ENCODE measurements around the gene NT5C. TPM values are rescaled to one million over a fixed set of nuclear protein-coding genes. Genes with fewer than 3 reads are reported as not detected.
"Not testable (repeated sequence)": the region's sequence is repeated elsewhere in the genome, so short reads cannot be mapped to it uniquely, and the experiment has no call there.

Gene NT5C
- total RNA-seq, 2 experiments from 2014 or later: 107 to 259 TPM

DNA sequence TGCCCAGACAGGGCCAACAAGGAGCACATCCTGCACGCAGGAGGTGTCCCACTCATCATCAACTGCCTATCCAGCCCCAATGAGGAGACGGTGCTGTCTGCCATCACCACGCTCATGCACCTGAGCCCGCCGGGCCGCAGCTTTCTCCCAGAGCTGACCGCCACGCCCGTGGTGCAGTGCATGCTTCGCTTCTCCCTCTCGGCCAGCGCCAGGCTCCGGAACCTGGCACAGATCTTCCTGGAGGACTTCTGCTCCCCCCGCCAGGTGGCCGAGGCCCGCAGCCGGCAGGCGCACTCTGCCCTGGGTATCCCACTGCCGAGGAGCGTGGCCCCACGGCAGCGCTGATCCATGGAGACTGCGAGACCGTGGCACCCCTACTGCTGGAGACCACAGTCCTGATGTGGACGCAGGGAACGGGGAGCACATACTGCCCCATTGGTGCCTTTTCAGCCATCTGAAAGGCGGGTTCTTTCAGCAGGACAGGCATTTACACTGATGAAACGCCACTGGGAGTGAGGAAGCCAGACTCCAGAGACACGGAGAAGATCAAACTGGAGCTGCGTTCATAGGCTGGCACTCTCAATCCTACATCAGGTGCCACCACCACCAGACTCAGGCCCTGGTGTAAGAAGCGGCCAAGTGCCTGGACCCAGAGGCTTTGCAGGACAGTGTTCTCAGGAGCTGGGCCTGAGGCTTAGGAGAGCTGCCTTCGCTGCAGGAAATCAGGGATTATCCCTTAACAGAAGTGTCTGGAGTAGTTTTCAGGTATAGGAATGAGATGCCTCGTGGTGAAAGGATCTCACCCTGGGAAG is 2.6 kb downstream of the NT5C start:
- peaks cover 36% of the 10 kb centered on the region for H3K4me1 ChIP-seq (ENCODE audit: insufficient read depth, low read length, poor library complexity, severe bottlenecking)
- no peak for DNase-seq (ENCODE audit: low spot score)
- no peak overlapping the region for H3K27ac ChIP-seq (ENCODE audit: low read depth, low read length, poor library complexity, severe bottlenecking)
- H3K36me3 ChIP-seq (ENCODE audit: insufficient read depth, low read length): peaks cover 23% of the 10 kb centered on the region; the same call in 1 of the 2 replicates
- H3K9me2 ChIP-seq (ENCODE audit: insufficient read depth, low read length): no peaks in the 10 kb centered on the region
- peaks cover 17% of the 10 kb centered on the region for H3K79me2 ChIP-seq (ENCODE audit: insufficient read depth, low read depth, low read length)
- H3K4me3 ChIP-seq (ENCODE audit: low read depth, low read length, poor library complexity, severe bottlenecking): no peak overlapping the region
- no peak overlapping the region for H3K4me2 ChIP-seq (ENCODE audit: low read length)
- BruUV-seq (replicated peaks): no TSS peak
- CTCF ChIA-PET (ENCODE audit: unreplicated experiment): interaction anchor here (3.4 kb wide), 1 partner anchor 14 kb away, joined by 26 read pairs; no protein-coding TSS in a partner anchor
- no peak overlapping the region for H2AFZ ChIP-seq (ENCODE audit: low read length)
- intact Hi-C loops (cut with micrococcal nuclease; ENCODE audit: unreplicated experiment): no loop called here
- no peak for TF ChIP-seq EZH2phosphoT487 (IDR thresholded peaks at IDR 0.05; ENCODE audit: borderline replicate concordance, low read depth, low read length)
- TF ChIP-seq, protein P1, sequence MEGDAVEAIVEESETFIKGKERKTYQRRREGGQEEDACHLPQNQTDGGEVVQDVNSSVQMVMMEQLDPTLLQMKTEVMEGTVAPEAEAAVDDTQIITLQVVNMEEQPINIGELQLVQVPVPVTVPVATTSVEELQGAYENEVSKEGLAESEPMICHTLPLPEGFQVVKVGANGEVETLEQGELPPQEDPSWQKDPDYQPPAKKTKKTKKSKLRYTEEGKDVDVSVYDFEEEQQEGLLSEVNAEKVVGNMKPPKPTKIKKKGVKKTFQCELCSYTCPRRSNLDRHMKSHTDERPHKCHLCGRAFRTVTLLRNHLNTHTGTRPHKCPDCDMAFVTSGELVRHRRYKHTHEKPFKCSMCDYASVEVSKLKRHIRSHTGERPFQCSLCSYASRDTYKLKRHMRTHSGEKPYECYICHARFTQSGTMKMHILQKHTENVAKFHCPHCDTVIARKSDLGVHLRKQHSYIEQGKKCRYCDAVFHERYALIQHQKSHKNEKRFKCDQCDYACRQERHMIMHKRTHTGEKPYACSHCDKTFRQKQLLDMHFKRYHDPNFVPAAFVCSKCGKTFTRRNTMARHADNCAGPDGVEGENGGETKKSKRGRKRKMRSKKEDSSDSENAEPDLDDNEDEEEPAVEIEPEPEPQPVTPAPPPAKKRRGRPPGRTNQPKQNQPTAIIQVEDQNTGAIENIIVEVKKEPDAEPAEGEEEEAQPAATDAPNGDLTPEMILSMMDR (conservative IDR thresholded peaks at IDR 0.05; ENCODE audit: low read length): no peak
- POLR2A ChIA-PET: interaction anchor here (0.8 kb wide), 1 partner anchor 13 kb away, joined by 4 read pairs; no protein-coding TSS in a partner anchor
- H3K9me3 ChIP-seq (ENCODE audit: low read length): no peaks in the 10 kb centered on the region
- H4K20me1 ChIP-seq (ENCODE audit: insufficient read depth, low read length): peaks cover 10% of the 10 kb centered on the region

DNA sequence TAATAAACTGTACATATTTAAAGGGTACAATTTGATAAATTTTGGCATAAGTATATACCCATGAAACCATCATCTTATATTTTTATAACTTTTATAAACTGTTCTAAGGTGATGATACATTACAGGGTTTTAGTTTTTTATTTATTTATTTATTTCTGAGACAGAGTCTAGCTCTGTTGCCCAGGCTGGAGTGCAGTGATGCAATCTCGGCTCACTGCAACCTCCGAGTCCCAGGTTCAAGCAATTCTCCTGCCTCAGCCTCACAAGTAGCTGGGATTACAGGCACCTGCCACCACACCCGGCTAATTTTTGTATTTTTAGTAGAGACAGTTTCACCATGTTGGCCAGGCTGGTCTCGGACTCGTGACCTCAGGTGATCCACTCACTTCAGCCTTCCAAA is 3.6 kb downstream of the NT5C start:
- DNase-seq (ENCODE audit: low spot score); H3K27ac ChIP-seq (ENCODE audit: low read depth, low read length, poor library complexity, severe bottlenecking); BruUV-seq (replicated peaks); H2AFZ ChIP-seq (ENCODE audit: low read length); H3K4me2 ChIP-seq (ENCODE audit: low read length); H3K4me3 ChIP-seq (ENCODE audit: low read depth, low read length, poor library complexity, severe bottlenecking); H3K9me2 ChIP-seq (ENCODE audit: insufficient read depth, low read length); intact Hi-C loops (cut with micrococcal nuclease; ENCODE audit: unreplicated experiment); H3K9me3 ChIP-seq (ENCODE audit: low read length): not testable (repeated sequence)
- peaks cover 32% of the 10 kb centered on the region for H3K4me1 ChIP-seq (ENCODE audit: insufficient read depth, low read length, poor library complexity, severe bottlenecking)
- H3K36me3 ChIP-seq (ENCODE audit: insufficient read depth, low read length): peaks cover 23% of the 10 kb centered on the region; the same call in 1 of the 2 replicates
- peaks cover 10% of the 10 kb centered on the region for H4K20me1 ChIP-seq (ENCODE audit: insufficient read depth, low read length)
- ChIA-PET POLR2A (interaction anchor here (2.0 kb wide), 1 partner anchor 13 kb away, joined by 6 read pairs; no protein-coding TSS in a partner anchor), CTCF (ENCODE audit: unreplicated experiment) (interaction anchor here (1.3 kb wide), 1 partner anchor 14 kb away, joined by 3 read pairs; no protein-coding TSS in a partner anchor)
- H3K79me2 ChIP-seq (ENCODE audit: insufficient read depth, low read depth, low read length): peaks cover 17% of the 10 kb centered on the region

DNA sequence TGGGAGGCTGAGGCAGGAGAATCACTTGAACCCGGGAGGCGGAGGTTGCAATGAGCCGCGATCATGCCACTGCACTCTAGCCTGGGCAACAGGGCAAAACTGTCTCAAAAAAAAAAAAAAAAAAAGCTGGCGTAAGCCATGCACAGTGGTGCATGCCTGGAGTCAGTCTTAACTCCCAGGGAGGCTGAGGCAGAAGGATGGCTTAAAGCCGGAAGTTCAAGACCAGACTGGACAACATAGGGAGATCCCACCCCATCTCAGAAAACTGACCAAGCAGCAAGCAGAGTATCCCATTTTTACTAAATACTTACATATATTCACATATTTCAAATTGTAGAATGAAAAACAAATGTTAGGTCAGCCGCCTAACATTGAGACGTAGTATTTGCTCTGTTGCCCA is 4.6 kb downstream of the NT5C start:
- Histone ChIP-seq H2AFZ (ENCODE audit: low read length) (no peak overlapping the region), H3K79me2 (ENCODE audit: insufficient read depth, low read depth, low read length) (peaks cover 17% of the 10 kb centered on the region), H3K9me3 (ENCODE audit: low read length) (no peaks in the 10 kb centered on the region), H3K27ac (ENCODE audit: low read depth, low read length, poor library complexity, severe bottlenecking) (no peak overlapping the region), H3K9me2 (ENCODE audit: insufficient read depth, low read length) (no peaks in the 10 kb centered on the region), H3K36me3 (ENCODE audit: insufficient read depth, low read length) (peaks cover 23% of the 10 kb centered on the region; the same call in 1 of the 2 replicates), H3K4me3 (ENCODE audit: low read depth, low read length, poor library complexity, severe bottlenecking) (no peak overlapping the region), H3K4me1 (ENCODE audit: insufficient read depth, low read length, poor library complexity, severe bottlenecking) (peaks cover 22% of the 10 kb centered on the region), H3K4me2 (ENCODE audit: low read length) (no peak overlapping the region), H4K20me1 (ENCODE audit: insufficient read depth, low read length) (peaks cover 10% of the 10 kb centered on the region)
- TF ChIP-seq, protein P1 (conservative IDR thresholded peaks at IDR 0.05; ENCODE audit: low read length): no peak
- TF ChIP-seq EZH2phosphoT487 (IDR thresholded peaks at IDR 0.05; ENCODE audit: borderline replicate concordance, low read depth, low read length): no peak
- DNase-seq (ENCODE audit: low spot score): no peak
- CTCF ChIA-PET (ENCODE audit: unreplicated experiment): interaction anchor here (1.0 to 1.3 kb wide), 2 partner anchors 10 to 13 kb away, joined by 3 read pairs; no protein-coding TSS in a partner anchor
- BruUV-seq (replicated peaks): no TSS peak
- POLR2A ChIA-PET: interaction anchor here (0.7 to 2.0 kb wide), 4 partner anchors 12 to 176 kb away, joined by 3 to 6 read pairs (median 4); no protein-coding TSS in a partner anchor
- intact Hi-C loops (cut with micrococcal nuclease; ENCODE audit: unreplicated experiment): no loop called here

All from OCI-LY7 (cell line).